GM06990 (cell line): ENCODE data around the gene FIG4.

Experiments used
- DNase-seq: peaks from one replicate; pipeline ENCODE4 v3.0.0-alpha.2; 2011; ENCODE audit not compliant: insufficient read length; ENCODE audit errors: extremely low read depth
- H3K27me3 ChIP-seq: replicated peaks from 2 replicates; pipeline ENCODE4 v1.6.0; 2011; ENCODE audit warnings: low read length; ENCODE audit not compliant: control insufficient read depth, insufficient read depth
- H3K36me3 ChIP-seq: 2 replicates; pipeline ENCODE4 v1.5.1; 2011; ENCODE audit warnings: low read length; ENCODE audit not compliant: control insufficient read depth, insufficient read depth
- H3K4me3 ChIP-seq: replicated peaks from 2 replicates; pipeline ENCODE4 v1.5.1; 2011; ENCODE audit warnings: low read depth, mild to moderate bottlenecking, control low read depth, low read length
- CTCF ChIP-seq: IDR thresholded peaks from 2 replicates; pipeline ENCODE4 v1.5.1; 2011; ENCODE audit warnings: low read length, control low read depth, mild to moderate bottlenecking, inconsistent platforms; ENCODE audit not compliant: insufficient read depth, poor library complexity, severe bottlenecking

FIG4 gene

GRCh38 chr6:109800771-109801170 lies 109.7 kb downstream of the FIG4 start:
- no peak for DNase-seq
- H3K27me3 ChIP-seq = no peaks in the 10 kb centered on the region
- no peak for TF ChIP-seq CTCF
- no peaks in the 10 kb centered on the region for H3K36me3 ChIP-seq
- no peak overlapping the region for H3K4me3 ChIP-seq

- TF ChIP-seq CTCF = no peak
- no peak overlapping the region for H3K4me3 ChIP-seq
- H3K36me3 ChIP-seq = no peaks in the 10 kb centered on the region
- no peak for DNase-seq
- H3K27me3 ChIP-seq = no peaks in the 10 kb centered on the region
Measured at GRCh38 chr6:109801794-109802193, 110.7 kb downstream of the FIG4 start.

GRCh38 chr6:109804020-109804419 lies 112.9 kb downstream of the FIG4 start:
- DNase-seq = no peak
- no peak for TF ChIP-seq CTCF

GRCh38 chr6:109807881-109808280 lies 116.8 kb downstream of the FIG4 start:
- no peaks in the 10 kb centered on the region for H3K27me3 ChIP-seq
- H3K4me3 ChIP-seq = no peak overlapping the region
- TF ChIP-seq CTCF = no peak
- no peak for DNase-seq
- no peaks in the 10 kb centered on the region for H3K36me3 ChIP-seq

More at GRCh38 chr6:109804020-109804419, 112.9 kb downstream of the FIG4 start:
- no peaks in the 10 kb centered on the region for H3K36me3 ChIP-seq
- H3K27me3 ChIP-seq = no peaks in the 10 kb centered on the region
- no peak overlapping the region for H3K4me3 ChIP-seq

GRCh38 chr6:109808837-109809236 lies 117.7 kb downstream of the FIG4 start:
- Histone ChIP-seq H3K27me3 (no peaks in the 10 kb centered on the region), H3K4me3 (no peak overlapping the region), H3K36me3 (no peaks in the 10 kb centered on the region)
- TF ChIP-seq CTCF = no peak
- peak; percentile 13 for DNase-seq

GRCh38 chr6:109815054-109815453 lies 124.0 kb downstream of the FIG4 start:
- Histone ChIP-seq H3K36me3 (0 out of 2 replicates have a peak, but pooled peaks cover 1% of the 10 kb centered on the region), H3K27me3 (no peaks in the 10 kb centered on the region), H3K4me3 (no peak overlapping the region)
- DNase-seq = no peak
- TF ChIP-seq CTCF = no peak
